GM18868 (cell line): ENCODE data around the gene ADORA2A.
"Not testable (repeated sequence)": the region's sequence is repeated elsewhere in the genome, so short reads cannot be mapped to it uniquely, and the experiment has no call there.

Source experiments
- ATAC-seq: cut with Tn5 transposase; IDR thresholded peaks from one replicate; pipeline ENCODE4 v1.9.1; 2021; ENCODE audit warnings: mild to moderate bottlenecking, moderate library complexity; ENCODE audit not compliant: unreplicated experiment

Gene ADORA2A

DNA sequence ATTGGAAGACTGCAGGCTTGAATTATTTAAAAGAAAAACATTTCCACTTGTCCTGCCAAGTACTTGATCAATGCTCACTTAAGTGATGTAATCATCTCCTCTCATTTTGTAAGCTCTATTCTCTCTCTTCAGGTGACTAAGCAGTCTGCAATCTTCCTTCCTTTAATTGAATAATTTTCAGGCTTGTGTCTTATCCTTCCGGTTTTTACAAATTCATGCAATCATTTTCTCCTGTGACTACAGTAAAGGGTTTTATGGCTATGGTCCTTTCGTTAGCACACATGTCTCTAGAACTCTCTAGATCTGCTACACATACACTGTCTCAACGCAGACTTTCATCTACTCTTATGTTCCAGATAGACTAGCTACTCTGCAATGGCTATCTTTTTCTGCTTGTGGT lies 55.2 kb downstream of the ADORA2A start:
- no peak for ATAC-seq

DNA sequence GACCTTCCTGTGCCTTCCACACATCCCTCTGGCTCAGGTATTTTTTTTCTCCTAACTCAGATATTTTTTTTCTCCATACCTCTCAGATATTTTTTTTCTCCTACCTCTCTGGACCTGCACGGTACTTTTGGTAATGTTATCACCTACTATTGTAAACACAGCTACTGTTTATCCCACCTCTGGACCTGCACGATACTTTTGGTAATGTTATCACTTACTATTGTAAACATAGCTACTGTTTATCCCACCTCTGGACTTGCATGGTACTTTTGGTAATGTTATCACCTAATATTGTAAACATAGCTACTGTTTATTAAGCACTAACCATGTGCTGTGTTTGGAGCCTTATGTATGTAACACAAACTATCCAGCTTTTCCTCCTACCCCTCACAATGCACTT lies 55.6 kb downstream of the ADORA2A start:
- no peak for ATAC-seq

DNA sequence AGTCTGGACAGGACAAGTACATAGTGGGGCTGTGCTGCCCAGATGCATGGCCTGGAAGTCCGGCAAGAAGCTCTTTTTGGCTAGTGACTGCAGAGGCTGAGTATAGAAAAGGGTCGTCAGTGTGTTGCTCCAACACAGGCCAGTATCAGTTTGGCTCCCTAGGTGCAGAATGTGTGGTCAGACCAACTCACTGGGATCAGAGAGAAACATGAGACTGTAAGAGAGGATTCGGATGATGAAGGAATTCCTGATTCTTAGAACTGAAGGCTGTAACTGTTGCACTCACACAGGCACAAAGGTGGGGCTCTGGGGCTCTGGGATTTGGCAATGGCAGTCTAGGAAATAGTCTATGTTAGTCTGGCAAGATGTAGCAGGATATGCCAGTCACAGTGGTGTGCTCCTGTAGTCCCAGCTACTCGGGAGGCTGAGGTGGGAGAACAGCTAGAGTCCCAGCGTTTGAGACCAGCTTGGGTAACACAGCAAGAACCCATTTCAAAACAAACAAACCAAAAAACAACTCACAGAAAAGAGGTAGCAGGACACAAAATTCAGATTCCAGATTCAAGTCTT lies 56.7 kb downstream of the ADORA2A start:
- ATAC-seq = no peak

DNA sequence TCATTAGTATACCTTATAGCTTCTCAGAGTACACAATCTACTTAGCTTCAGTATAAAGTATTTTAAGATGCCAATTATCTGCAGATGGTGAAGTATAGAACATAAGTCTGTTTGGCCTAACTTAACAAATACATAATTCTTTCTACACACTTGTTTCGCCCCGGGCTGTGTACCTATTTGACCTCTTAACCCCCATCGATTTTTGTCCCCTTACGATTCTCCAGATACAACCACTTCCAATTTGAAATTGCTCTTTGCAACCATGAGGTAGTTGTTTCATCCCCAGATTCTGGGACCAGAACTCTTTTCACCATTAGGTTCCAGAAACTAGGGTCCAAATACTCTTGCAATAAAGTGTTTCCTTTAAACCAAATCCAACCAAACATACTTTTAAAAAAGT lies 57.8 kb downstream of the ADORA2A start:
- no peak for ATAC-seq

DNA sequence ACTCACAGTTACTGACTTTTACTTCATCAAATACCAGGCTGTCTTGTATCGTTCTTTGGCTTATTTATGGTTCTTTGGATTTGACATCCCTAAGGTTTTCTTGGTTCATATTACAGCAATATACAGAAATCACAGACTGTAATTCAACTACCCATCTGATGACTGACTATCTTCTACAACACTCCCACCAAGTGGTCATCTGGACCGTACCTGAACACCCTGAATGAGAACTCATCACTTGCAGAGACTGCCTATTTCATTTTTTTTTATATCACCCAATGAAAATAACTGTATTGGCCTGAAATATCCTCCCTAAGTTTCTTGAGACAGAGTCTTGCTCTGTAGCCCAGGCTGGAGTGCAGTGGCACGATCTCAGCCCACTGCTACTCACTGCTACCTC lies 58.2 kb downstream of the ADORA2A start:
- no peak for ATAC-seq

DNA sequence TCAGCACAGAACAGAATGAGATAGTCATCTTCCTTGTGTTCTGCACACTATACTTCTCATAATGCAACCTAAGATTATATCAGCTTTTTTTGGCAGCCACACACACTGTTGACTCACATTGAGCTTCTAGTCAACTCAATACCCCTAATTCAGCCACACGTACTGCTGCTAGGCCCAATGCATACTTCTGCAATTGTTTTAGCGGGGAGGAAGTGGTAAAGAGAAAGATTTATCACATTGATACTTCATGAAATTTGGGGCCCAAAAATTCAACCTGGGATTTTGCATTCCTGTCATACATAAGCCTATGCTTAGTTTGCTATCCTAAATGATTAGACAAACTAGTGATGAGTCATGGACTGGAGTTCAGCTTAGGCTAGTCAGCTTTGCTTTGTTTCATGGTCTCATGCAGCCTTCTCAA lies 59.1 kb downstream of the ADORA2A start:
- no peak for ATAC-seq

DNA sequence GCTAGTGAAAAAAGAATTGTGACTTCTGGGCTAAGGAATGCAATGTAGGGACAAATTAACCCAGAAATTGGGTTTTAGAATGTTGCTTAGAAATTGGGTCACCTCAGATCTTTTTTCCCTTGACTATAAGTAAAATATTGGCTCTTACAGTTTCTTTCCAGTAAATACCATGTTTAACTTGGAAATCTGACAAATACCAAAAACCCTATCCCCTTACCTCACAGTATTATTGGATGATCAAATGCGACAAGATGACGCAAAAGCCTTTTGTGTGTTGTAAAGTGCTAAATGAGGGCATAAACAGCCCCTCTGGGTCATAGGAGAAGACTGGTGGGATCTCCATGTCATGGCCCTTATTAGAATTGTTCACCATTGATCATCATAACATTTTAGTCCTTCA lies 61.6 kb downstream of the ADORA2A start:
- no peak for ATAC-seq

DNA sequence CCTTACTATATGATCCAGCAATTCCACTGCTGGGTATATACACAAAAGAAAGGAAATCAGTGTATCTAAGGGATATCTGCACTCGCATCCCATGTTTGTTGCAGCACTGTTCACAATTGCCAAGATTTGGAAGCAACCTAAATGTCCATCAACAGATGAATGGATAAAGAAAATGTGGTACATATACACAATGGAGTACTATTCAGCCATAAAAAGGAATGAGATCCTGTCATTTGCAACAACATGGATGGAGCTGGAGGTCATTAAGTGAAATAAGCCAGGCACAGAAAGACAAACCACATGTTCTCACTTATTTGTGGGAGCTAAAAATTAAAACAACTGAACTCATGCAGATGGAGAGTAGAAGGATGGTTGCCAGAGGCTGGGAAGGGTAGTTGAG lies 62.0 kb downstream of the ADORA2A start:
- ATAC-seq = not testable (repeated sequence)
